GM23338 (cell line): ENCODE data around the gene KCTD8. TPM values are rescaled to one million over a fixed set of nuclear protein-coding genes. Genes with fewer than 3 reads are reported as not detected.

Source experiments
- ATAC-seq: fragments of 200-7000 bp; cut with Tn5 transposase; 3 replicates; pipeline ENCODE4 v1.9.1; 2020
- DNase-seq: peaks from one replicate; pipeline ENCODE4 v3.0.0-alpha.2; 2015; ENCODE audit warnings: low spot score
- H2AFZ ChIP-seq: fragments of 200-600 bp; sonication (generic); 2 replicates; pipeline ENCODE4 v1.8.0; 2016; ENCODE audit warnings: antibody characterized with exemption, mild to moderate bottlenecking, moderate library complexity
- H3F3A ChIP-seq: fragments of 200-600 bp; sonication (generic); replicated peaks from 2 replicates; pipeline ENCODE4 v1.8.0; 2017; ENCODE audit warnings: antibody characterized with exemption, mixed run types, low read depth
- H3K27ac ChIP-seq: fragments of 200-600 bp; sonication (generic); 2 replicates; pipeline ENCODE4 v1.6.1; 2016; ENCODE audit warnings: low read depth
- H3K27me3 ChIP-seq: fragments of 200-600 bp; sonication (generic); 2 replicates; pipeline ENCODE4 v1.8.0; 2016; ENCODE audit warnings: mild to moderate bottlenecking, mixed run types, moderate library complexity; ENCODE audit not compliant: insufficient read depth
- H3K36me3 ChIP-seq: fragments of 200-600 bp; sonication (generic); 2 replicates; pipeline ENCODE4 v1.8.0; 2016; ENCODE audit warnings: mild to moderate bottlenecking; ENCODE audit not compliant: insufficient read depth
- H3K4me1 ChIP-seq: fragments of 200-600 bp; sonication (generic); 2 replicates; pipeline ENCODE4 v1.8.0; 2016; ENCODE audit warnings: mild to moderate bottlenecking, moderate library complexity; ENCODE audit not compliant: insufficient read depth
- H3K4me2 ChIP-seq: fragments of 200-600 bp; sonication (generic); 2 replicates; pipeline ENCODE4 v1.7.1; 2017; ENCODE audit warnings: mixed run types
- H3K4me3 ChIP-seq: fragments of 200-600 bp; sonication (generic); 2 replicates; pipeline ENCODE4 v1.6.1; 2016; ENCODE audit warnings: mixed run types
- H3K79me2 ChIP-seq: fragments of 200-600 bp; sonication (generic); replicated peaks from 2 replicates; pipeline ENCODE4 v1.8.0; 2017; ENCODE audit warnings: mild to moderate bottlenecking; ENCODE audit not compliant: insufficient read depth
- H3K9me2 ChIP-seq: fragments of 200-600 bp; sonication (generic); 2 replicates; pipeline ENCODE4 v1.8.0; 2017; ENCODE audit not compliant: insufficient read depth
- H4K20me1 ChIP-seq: fragments of 200-600 bp; sonication (generic); replicated peaks from 2 replicates; pipeline ENCODE4 v1.8.0; 2017; ENCODE audit warnings: mild to moderate bottlenecking; ENCODE audit not compliant: insufficient read depth
- H3K27ac Mint-ChIP-seq: 2 replicates; pipeline ENCODE4 v1.8.0; 2020; ENCODE audit warnings: inconsistent platforms, mild to moderate bottlenecking, moderate library complexity, mixed read lengths
- H3K27me3 Mint-ChIP-seq: 3 replicates; pipeline ENCODE4 v1.8.0; 2022; ENCODE audit warnings: low read depth, mild to moderate bottlenecking, moderate library complexity, mixed read lengths, inconsistent platforms; ENCODE audit not compliant: insufficient read depth, poor library complexity
- H3K36me3 Mint-ChIP-seq: 3 replicates; pipeline ENCODE4 v1.8.0; 2021; ENCODE audit warnings: low read depth, mild to moderate bottlenecking, inconsistent platforms, moderate library complexity, mixed read lengths
- H3K4me1 Mint-ChIP-seq: 3 replicates; pipeline ENCODE4 v1.8.0; 2020; ENCODE audit warnings: mild to moderate bottlenecking, inconsistent platforms, mixed read lengths
- H3K4me3 Mint-ChIP-seq: 3 replicates; pipeline ENCODE4 v1.8.0; 2021; ENCODE audit warnings: moderate library complexity, mild to moderate bottlenecking, inconsistent platforms, mixed read lengths
- H3K9me3 Mint-ChIP-seq: 3 replicates; pipeline ENCODE4 v1.8.0; 2020; ENCODE audit warnings: moderate library complexity, mild to moderate bottlenecking, inconsistent platforms, mixed read lengths
- CREB1 ChIP-seq: fragments of 250-450 bp; sonication (Bioruptor Pico); IDR thresholded peaks from 2 replicates; pipeline ENCODE4 v1.5.0; 2020; ENCODE audit warnings: low read depth, mild to moderate bottlenecking, moderate library complexity
- EZH2 ChIP-seq: fragments of 200-600 bp; sonication (generic); IDR thresholded peaks from one replicate; pipeline ENCODE4 v1.8.0; 2017; ENCODE audit warnings: antibody characterized with exemption, mild to moderate bottlenecking, low read depth; ENCODE audit not compliant: unreplicated experiment
- EZH2phosphoT487 ChIP-seq: fragments of 200-600 bp; sonication (generic); IDR thresholded peaks from one replicate; pipeline ENCODE4 v1.8.1; 2018; ENCODE audit warnings: antibody characterized with exemption; ENCODE audit not compliant: unreplicated experiment
- JUNB ChIP-seq: IDR thresholded peaks from one replicate; pipeline ENCODE4 v1.6.1; 2016; ENCODE audit warnings: antibody characterized with exemption; ENCODE audit not compliant: unreplicated experiment
- NANOG ChIP-seq: IDR thresholded peaks from 2 replicates; pipeline ENCODE4 v1.6.1; 2016; ENCODE audit warnings: antibody characterized with exemption, borderline replicate concordance
- POLR2AphosphoS5 ChIP-seq: IDR thresholded peaks from 2 replicates; pipeline ENCODE4 v1.6.1; 2016; ENCODE audit warnings: antibody characterized with exemption, low read depth
- STAT1 ChIP-seq: IDR thresholded peaks from one replicate; pipeline ENCODE4 v1.6.1; 2016; ENCODE audit warnings: antibody characterized with exemption; ENCODE audit not compliant: unreplicated experiment
- ZNF114 ChIP-seq: fragments of 250-450 bp; sonication (Bioruptor Pico); IDR thresholded peaks from 2 replicates; pipeline ENCODE4 v1.5.0; 2020; ENCODE audit warnings: mild to moderate bottlenecking, moderate library complexity
- ZNF331 ChIP-seq: fragments of 250-450 bp; sonication (Bioruptor Pico); IDR thresholded peaks from 2 replicates; pipeline ENCODE4 v1.5.0; 2020; ENCODE audit warnings: low read depth, mild to moderate bottlenecking, moderate library complexity
- polyA plus RNA-seq: library from polyadenylated mRNA; unstranded; fragments of >200 nt; fragmentation: Nextera tagmentation; extraction: Ambion mirVana; gene quantifications from 2 replicates; pipeline ENCODE4 v1.2.1, GENCODE V29; 2016
- total RNA-seq: library from RNA; depleted of rRNA; stranded (reverse); fragments of >200 nt; shearing (Covaris generic); gene quantifications from 2 replicates; pipeline ENCODE4 v1.2.3, GENCODE V29; 2014
- TF ChIP-seq, protein P1 (sequence below): IDR thresholded peaks from one replicate; pipeline ENCODE4 v1.6.1; 2018; ENCODE audit warnings: antibody characterized with exemption; ENCODE audit not compliant: unreplicated experiment
- TF ChIP-seq, protein P2 (sequence below), 2 experiments: fragments of 200-600 bp in 1 of 2; sonication (generic) in 1 of 2; conservative IDR thresholded peaks; 2 replicates each; pipeline versions ENCODE4 v1.5.1 to v1.6.1; 2016 to 2017; ENCODE audit warnings: antibody characterized with exemption in 2 of 2, low read depth in 2 of 2, mild to moderate bottlenecking in 2 of 2, moderate library complexity in 1 of 2
- TF ChIP-seq, protein P3 (sequence below): IDR thresholded peaks from 2 replicates; pipeline ENCODE4 v1.6.1; 2016; ENCODE audit warnings: antibody characterized with exemption
- TF ChIP-seq, protein P4 (sequence below): fragments of 250-450 bp; sonication (Bioruptor Pico); IDR thresholded peaks from 2 replicates; pipeline ENCODE4 v1.5.0; 2020; ENCODE audit warnings: mild to moderate bottlenecking, moderate library complexity

The KCTD8 gene
- total and polyA plus RNA-seq, 2 experiments from 2014 or later: 2.8 to 5.0 TPM

DNA sequence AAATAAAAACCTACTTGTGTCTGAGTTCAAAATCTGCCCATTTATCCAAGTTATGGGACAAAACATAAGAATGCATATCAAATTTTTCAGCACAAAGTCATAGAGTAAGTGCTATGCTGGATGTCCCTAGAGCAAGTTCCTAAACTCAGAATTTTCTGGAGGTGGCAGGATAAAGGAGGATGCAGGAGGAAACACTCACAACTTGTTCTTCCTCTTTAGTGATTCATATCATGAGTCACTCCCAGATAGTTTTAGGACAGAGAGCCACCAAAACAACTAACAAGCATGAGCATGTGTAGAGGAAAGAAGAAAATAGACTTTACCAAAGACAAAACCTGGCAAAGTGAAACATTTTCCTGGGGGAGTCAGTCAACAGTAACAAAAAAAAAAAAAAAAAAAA lies 302.7 kb downstream of the KCTD8 start:
- no peak for ATAC-seq
- Histone ChIP-seq H3K27ac (no peak overlapping the region), H3K36me3 (no peaks in the 10 kb centered on the region), H3F3A (no peaks in the 10 kb centered on the region), H3K79me2 (no peaks in the 10 kb centered on the region), H3K27me3 (no peaks in the 10 kb centered on the region), H2AFZ (no peak overlapping the region), H3K9me2 (peaks cover 5% of the 10 kb centered on the region; the same call in 1 of the 2 replicates), H3K4me2 (no peak overlapping the region), H4K20me1 (no peaks in the 10 kb centered on the region), H3K4me3 (no peak overlapping the region), H3K4me1 (peaks cover 12% of the 10 kb centered on the region; the same call in 1 of the 2 replicates)
- TF ChIP-seq, protein P1, sequence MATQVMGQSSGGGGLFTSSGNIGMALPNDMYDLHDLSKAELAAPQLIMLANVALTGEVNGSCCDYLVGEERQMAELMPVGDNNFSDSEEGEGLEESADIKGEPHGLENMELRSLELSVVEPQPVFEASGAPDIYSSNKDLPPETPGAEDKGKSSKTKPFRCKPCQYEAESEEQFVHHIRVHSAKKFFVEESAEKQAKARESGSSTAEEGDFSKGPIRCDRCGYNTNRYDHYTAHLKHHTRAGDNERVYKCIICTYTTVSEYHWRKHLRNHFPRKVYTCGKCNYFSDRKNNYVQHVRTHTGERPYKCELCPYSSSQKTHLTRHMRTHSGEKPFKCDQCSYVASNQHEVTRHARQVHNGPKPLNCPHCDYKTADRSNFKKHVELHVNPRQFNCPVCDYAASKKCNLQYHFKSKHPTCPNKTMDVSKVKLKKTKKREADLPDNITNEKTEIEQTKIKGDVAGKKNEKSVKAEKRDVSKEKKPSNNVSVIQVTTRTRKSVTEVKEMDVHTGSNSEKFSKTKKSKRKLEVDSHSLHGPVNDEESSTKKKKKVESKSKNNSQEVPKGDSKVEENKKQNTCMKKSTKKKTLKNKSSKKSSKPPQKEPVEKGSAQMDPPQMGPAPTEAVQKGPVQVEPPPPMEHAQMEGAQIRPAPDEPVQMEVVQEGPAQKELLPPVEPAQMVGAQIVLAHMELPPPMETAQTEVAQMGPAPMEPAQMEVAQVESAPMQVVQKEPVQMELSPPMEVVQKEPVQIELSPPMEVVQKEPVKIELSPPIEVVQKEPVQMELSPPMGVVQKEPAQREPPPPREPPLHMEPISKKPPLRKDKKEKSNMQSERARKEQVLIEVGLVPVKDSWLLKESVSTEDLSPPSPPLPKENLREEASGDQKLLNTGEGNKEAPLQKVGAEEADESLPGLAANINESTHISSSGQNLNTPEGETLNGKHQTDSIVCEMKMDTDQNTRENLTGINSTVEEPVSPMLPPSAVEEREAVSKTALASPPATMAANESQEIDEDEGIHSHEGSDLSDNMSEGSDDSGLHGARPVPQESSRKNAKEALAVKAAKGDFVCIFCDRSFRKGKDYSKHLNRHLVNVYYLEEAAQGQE: no peak
- TF ChIP-seq, protein P2, sequence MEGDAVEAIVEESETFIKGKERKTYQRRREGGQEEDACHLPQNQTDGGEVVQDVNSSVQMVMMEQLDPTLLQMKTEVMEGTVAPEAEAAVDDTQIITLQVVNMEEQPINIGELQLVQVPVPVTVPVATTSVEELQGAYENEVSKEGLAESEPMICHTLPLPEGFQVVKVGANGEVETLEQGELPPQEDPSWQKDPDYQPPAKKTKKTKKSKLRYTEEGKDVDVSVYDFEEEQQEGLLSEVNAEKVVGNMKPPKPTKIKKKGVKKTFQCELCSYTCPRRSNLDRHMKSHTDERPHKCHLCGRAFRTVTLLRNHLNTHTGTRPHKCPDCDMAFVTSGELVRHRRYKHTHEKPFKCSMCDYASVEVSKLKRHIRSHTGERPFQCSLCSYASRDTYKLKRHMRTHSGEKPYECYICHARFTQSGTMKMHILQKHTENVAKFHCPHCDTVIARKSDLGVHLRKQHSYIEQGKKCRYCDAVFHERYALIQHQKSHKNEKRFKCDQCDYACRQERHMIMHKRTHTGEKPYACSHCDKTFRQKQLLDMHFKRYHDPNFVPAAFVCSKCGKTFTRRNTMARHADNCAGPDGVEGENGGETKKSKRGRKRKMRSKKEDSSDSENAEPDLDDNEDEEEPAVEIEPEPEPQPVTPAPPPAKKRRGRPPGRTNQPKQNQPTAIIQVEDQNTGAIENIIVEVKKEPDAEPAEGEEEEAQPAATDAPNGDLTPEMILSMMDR (conservative IDR thresholded peaks at IDR 0.05; ENCODE audit: low read depth in 2 of 2): no peak
- TF ChIP-seq ZNF331 (CRISPR knock-in tag): no peak
- no peak for TF ChIP-seq EZH2
- no peak for TF ChIP-seq ZNF114 (CRISPR knock-in tag)
- no peak for TF ChIP-seq CREB1 (CRISPR knock-in tag)
- no peak for TF ChIP-seq POLR2AphosphoS5
- TF ChIP-seq STAT1: no peak
- TF ChIP-seq JUNB: no peak
- TF ChIP-seq EZH2phosphoT487: no peak
- TF ChIP-seq, protein P3, sequence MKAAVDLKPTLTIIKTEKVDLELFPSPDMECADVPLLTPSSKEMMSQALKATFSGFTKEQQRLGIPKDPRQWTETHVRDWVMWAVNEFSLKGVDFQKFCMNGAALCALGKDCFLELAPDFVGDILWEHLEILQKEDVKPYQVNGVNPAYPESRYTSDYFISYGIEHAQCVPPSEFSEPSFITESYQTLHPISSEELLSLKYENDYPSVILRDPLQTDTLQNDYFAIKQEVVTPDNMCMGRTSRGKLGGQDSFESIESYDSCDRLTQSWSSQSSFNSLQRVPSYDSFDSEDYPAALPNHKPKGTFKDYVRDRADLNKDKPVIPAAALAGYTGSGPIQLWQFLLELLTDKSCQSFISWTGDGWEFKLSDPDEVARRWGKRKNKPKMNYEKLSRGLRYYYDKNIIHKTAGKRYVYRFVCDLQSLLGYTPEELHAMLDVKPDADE: no peak
- TF ChIP-seq, protein P4, sequence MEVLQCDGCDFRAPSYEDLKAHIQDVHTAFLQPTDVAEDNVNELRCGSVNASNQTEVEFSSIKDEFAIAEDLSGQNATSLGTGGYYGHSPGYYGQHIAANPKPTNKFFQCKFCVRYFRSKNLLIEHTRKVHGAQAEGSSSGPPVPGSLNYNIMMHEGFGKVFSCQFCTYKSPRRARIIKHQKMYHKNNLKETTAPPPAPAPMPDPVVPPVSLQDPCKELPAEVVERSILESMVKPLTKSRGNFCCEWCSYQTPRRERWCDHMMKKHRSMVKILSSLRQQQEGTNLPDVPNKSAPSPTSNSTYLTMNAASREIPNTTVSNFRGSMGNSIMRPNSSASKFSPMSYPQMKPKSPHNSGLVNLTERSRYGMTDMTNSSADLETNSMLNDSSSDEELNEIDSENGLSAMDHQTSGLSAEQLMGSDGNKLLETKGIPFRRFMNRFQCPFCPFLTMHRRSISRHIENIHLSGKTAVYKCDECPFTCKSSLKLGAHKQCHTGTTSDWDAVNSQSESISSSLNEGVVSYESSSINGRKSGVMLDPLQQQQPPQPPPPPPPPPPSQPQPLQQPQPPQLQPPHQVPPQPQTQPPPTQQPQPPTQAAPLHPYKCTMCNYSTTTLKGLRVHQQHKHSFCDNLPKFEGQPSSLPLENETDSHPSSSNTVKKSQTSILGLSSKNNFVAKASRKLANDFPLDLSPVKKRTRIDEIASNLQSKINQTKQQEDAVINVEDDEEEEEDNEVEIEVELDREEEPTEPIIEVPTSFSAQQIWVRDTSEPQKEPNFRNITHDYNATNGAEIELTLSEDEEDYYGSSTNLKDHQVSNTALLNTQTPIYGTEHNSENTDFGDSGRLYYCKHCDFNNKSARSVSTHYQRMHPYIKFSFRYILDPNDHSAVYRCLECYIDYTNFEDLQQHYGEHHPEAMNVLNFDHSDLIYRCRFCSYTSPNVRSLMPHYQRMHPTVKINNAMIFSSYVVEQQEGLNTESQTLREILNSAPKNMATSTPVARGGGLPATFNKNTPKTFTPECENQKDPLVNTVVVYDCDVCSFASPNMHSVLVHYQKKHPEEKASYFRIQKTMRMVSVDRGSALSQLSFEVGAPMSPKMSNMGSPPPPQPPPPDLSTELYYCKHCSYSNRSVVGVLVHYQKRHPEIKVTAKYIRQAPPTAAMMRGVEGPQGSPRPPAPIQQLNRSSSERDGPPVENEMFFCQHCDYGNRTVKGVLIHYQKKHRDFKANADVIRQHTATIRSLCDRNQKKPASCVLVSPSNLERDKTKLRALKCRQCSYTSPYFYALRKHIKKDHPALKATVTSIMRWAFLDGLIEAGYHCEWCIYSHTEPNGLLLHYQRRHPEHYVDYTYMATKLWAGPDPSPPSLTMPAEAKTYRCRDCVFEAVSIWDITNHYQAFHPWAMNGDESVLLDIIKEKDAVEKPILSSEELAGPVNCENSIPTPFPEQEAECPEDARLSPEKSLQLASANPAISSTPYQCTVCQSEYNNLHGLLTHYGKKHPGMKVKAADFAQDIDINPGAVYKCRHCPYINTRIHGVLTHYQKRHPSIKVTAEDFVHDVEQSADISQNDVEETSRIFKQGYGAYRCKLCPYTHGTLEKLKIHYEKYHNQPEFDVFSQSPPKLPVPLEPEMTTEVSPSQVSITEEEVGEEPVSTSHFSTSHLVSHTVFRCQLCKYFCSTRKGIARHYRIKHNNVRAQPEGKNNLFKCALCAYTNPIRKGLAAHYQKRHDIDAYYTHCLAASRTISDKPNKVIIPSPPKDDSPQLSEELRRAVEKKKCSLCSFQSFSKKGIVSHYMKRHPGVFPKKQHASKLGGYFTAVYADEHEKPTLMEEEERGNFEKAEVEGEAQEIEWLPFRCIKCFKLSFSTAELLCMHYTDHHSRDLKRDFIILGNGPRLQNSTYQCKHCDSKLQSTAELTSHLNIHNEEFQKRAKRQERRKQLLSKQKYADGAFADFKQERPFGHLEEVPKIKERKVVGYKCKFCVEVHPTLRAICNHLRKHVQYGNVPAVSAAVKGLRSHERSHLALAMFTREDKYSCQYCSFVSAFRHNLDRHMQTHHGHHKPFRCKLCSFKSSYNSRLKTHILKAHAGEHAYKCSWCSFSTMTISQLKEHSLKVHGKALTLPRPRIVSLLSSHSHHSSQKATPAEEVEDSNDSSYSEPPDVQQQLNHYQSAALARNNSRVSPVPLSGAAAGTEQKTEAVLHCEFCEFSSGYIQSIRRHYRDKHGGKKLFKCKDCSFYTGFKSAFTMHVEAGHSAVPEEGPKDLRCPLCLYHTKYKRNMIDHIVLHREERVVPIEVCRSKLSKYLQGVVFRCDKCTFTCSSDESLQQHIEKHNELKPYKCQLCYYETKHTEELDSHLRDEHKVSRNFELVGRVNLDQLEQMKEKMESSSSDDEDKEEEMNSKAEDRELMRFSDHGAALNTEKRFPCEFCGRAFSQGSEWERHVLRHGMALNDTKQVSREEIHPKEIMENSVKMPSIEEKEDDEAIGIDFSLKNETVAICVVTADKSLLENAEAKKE (CRISPR knock-in tag): no peak
- no peak for TF ChIP-seq NANOG
- Mint-ChIP-seq H3K36me3 (peaks cover 8% of the 10 kb centered on the region), H3K4me3 (no peak overlapping the region), H3K4me1 (peaks cover 11% of the 10 kb centered on the region; the same call in 2 of the 3 replicates), H3K27me3 (no peaks in the 10 kb centered on the region), H3K9me3 (peaks cover 7% of the 10 kb centered on the region), H3K27ac (no peak overlapping the region)
- no peak for DNase-seq
